Body of pancreas (tissue), 4 donors: Measurements from ENCODE around the gene DOCK3.

ENCODE experiments used
- CTCF ChIP-seq, 7 experiments: fragments of 450-650 bp in 4 of 7; fragments of 200-600 bp in 3 of 7; sonication (generic) in 3 of 7; IDR thresholded peaks; one replicate each; pipeline ENCODE4 v1.5.1; 2016 to 2019; ENCODE audit warnings: antibody characterized with exemption in 7 of 7
- POLR2A ChIP-seq, 3 donors: fragments of 450-650 bp; IDR thresholded peaks; one replicate each; pipeline ENCODE4 v1.6.1; 2016; ENCODE audit warnings: antibody characterized with exemption in 3 of 3, mild to moderate bottlenecking in 2 of 3

GRCh38 chr3:51099794-51100535 is 425.2 kb downstream of the DOCK3 start:
- TF ChIP-seq CTCF (IDR thresholded peaks at IDR 0.05) (peak; percentile 51 to 71 (median 64)), POLR2A (IDR thresholded peaks at IDR 0.05) (no peak)
